HG03135 (cell line): ENCODE measurements around the gene LARP4B.

ENCODE experiments used
- ATAC-seq: cut with Tn5 transposase; IDR thresholded peaks from one replicate; pipeline ENCODE4 v1.9.1; 2021; ENCODE audit warnings: mild to moderate bottlenecking, moderate library complexity; ENCODE audit not compliant: unreplicated experiment

Gene LARP4B

GRCh38 chr10:931326-932318 is at the start of gene LARP4B:
Gene LARP4B, minus strand, starts transcription at chr10:931705. Its CDS starts 45,984 bp downstream, at chr10:885721.
- peak; percentile 91 for ATAC-seq

- ATAC-seq, result no peak
These were observed 49.1 kb upstream of the LARP4B start for GRCh38 chr10:980468-981093.

- no peak for ATAC-seq
These were observed 47.4 kb upstream of the LARP4B start for GRCh38 chr10:978826-979421.

GRCh38 chr10:976316-976715 is 44.8 kb upstream of the LARP4B start:
- ATAC-seq, result no peak

- no peak for ATAC-seq
These were observed 43.2 kb upstream of the LARP4B start for GRCh38 chr10:974785-975074.

GRCh38 chr10:974038-974784 is 42.7 kb upstream of the LARP4B start:
- no peak for ATAC-seq

- ATAC-seq, result no peak
These were observed 41.3 kb upstream of the LARP4B start for GRCh38 chr10:972763-973162.

- ATAC-seq, result no peak
These were observed 40.1 kb upstream of the LARP4B start for GRCh38 chr10:971613-972012.

GRCh38 chr10:971150-971542 is 39.6 kb upstream of the LARP4B start:
- no peak for ATAC-seq

- ATAC-seq, result no peak
These were observed 39.0 kb upstream of the LARP4B start for GRCh38 chr10:970311-971149.

- no peak for ATAC-seq
These were observed 38.1 kb upstream of the LARP4B start for GRCh38 chr10:969473-970150.

- no peak for ATAC-seq
These were observed 37.2 kb upstream of the LARP4B start for GRCh38 chr10:968546-969199.

- no peak for ATAC-seq
These were observed 35.1 kb upstream of the LARP4B start for GRCh38 chr10:966466-967235.

- no peak for ATAC-seq
These were observed 33.5 kb upstream of the LARP4B start for GRCh38 chr10:964988-965417.

GRCh38 chr10:964321-964987 is 32.9 kb upstream of the LARP4B start:
- no peak for ATAC-seq

- no peak for ATAC-seq
These were observed 32.1 kb upstream of the LARP4B start for GRCh38 chr10:963655-964054.

GRCh38 chr10:963186-963585 is 31.7 kb upstream of the LARP4B start:
- ATAC-seq, result no peak

- no peak for ATAC-seq
These were observed 30.8 kb upstream of the LARP4B start for GRCh38 chr10:962342-962741.
